Hematopoietic multipotent progenitor cell treated with erythropoietin and hydrocortisone succinate and interleukin-3 and kit ligand, for 4 days (in vitro differentiated cells): ENCODE data around the gene NKAIN1.
"Not testable (repeated sequence)": the region's sequence is repeated elsewhere in the genome, so short reads cannot be mapped to it uniquely, and the experiment has no call there.

Experiments
- DNase-seq: peaks from one replicate; pipeline ENCODE4 v3.0.0-alpha.2; 2015

Gene NKAIN1

DNA sequence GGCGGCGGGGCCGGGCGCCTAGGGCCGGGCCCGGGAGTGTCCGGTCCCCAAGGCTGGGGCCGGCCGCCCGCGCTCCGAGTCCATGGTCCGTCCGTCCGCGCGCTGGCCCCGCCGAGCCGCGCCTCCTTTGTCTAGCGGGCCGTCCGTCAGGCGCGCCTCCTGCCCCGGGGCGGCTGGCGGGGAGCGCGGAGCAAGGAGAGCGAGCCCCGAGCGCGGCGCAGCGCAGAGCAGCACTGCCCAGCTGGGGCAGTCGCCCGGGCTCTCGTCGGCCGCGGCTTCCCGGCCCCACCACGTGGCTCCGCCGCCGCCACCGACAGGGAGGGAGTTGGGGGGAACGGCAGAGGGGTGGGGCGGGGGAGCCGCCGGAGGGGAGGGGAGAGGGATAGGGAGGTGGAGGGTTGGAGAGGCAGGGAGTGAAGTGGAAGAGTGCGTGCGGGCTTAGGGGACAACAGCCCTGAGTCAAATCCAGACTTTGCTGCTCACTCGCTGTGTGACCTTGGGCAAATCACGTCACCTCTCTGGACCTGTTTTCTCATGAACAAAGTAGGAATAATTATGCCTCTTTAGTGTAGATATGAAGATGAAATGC, at the start of gene NKAIN1:
Gene NKAIN1 (minus strand): TSS at position 235 of the 589 bp plus-strand sequence. CDS start 340 bp downstream, outside the sequence.
- peak; percentile 46 for DNase-seq

GRCh38 chr1:31289021-31289420, 49.3 kb upstream of the NKAIN1 start:
- peak; percentile 57 for DNase-seq

- DNase-seq: not testable (repeated sequence)
Measured at GRCh38 chr1:31287791-31288190, 48.1 kb upstream of the NKAIN1 start.

- DNase-seq: not testable (repeated sequence)
Measured at GRCh38 chr1:31282426-31282825, 42.7 kb upstream of the NKAIN1 start.

- DNase-seq: no peak
Measured at GRCh38 chr1:31273619-31274018, 33.9 kb upstream of the NKAIN1 start.

DNA sequence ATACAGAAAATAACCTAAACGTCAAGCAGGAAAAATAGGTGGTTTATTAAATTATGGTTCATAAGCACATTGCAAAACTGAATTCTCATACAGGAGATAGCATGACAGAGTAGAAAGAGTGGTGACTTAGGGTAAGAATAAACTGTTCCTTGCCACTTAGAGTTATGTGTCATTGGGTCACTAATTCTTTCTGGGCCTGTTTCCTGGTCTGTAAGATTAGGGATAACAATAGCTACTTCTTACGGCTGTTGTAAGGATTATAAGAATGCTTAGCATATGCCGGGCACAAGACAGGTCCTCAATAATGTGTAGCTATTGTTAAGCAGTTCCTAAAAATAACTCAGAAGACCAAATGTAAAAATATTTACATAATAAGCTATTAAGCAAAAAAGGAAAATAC, 32.7 kb upstream of the NKAIN1 start:
- no peak for DNase-seq

DNA sequence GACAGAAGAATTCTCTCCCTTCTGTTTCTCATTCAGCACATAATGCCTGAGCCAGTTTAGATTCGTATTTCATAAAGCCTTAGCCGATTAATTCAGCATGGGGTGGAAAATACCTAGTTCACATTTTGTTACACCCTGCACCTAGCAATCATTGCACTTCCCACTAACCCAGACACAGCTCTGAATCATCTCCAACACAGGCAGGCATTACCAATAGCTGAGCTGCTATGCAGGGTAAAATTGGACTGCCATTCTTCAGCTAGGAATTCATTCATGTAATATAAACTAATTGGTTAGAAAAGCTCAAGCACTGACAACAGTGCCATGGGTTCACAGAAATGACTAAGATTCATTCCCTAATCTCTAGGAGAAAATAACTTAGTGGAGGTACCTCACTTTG, 26.9 kb upstream of the NKAIN1 start:
- DNase-seq: no peak

- no peak for DNase-seq
Measured at GRCh38 chr1:31264790-31265386, 25.2 kb upstream of the NKAIN1 start.

DNA sequence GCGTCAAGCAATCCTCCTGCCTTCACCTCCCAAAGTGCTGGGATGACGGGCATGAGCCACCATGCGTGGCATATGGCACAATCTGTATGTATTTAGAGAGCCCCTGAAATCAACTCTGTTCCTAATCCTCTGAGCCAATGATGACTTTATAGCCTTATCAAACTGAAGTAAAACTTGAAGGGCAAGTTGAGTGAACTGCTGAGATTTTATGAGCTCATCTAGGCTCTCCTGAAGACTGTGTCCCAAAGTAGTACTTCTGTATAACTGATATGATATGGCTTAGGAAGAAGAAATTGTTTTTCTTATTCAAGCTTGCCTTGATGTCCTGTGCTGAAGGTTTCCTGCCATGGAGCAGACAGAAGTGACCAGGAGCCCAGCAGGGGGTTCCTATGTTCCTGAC, 23.7 kb upstream of the NKAIN1 start:
- DNase-seq: no peak

DNA sequence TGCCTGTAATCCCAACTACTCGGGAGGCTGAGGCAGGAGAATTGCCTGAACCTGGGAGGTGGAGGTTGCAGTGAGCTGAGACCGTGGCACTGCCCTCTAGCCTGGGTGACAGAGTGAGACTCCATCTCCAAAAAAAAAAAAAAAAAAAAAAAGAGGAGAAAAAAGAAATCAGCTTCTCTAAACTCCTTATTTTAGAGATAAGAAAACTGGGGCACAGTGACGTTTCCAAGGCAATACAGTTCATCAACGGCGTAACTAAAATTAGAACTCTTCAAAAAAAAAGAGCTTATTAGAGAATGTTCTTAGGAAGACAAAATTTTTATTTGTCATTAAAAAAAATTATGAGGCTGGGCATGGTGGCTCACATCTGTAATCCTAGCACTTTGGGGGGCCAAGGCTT, 22.7 kb upstream of the NKAIN1 start:
- not testable (repeated sequence) for DNase-seq

GRCh38 chr1:31261916-31262315, 22.2 kb upstream of the NKAIN1 start:
- no peak for DNase-seq

- no peak for DNase-seq
Measured at GRCh38 chr1:31259746-31260145, 20.1 kb upstream of the NKAIN1 start.

DNA sequence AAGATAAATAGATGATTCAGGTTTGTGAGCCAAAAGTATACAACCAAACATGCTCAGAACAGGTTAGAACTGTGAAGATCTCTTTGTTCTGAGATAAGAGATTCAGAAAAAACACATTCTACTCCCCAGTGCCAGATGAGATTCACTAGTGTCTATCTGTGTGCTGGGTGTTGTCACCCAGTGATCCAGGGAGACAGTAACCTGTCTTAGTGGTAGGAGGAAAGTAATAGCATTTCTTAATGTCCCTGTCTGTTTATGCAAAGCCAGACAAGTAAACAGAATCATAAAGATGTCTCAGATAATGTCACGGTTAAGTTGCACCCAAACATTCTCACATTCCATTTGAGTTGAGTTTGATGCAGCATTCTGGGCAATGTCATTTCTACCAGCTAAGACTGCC, 18.9 kb upstream of the NKAIN1 start:
- DNase-seq: no peak

DNA sequence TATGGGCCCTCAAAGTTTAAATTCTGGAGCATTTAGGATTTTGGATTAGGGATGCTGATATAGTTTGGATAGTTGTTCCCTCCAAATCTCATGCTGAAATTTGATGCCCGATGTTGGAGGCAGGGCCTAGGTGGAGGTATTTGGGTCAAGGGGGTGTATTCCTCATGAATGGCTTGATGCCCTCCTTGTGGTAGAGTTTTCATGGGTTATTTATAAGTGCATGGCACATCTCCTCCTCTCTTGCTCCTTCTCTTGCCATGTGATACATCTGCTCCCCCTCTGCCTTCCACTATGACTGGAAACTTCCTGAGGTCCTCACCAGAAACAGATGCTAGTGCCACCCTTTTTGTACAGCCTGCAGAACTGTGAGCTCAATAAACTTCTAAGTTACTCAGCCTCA, 17.5 kb upstream of the NKAIN1 start:
- no peak for DNase-seq

- no peak for DNase-seq
Measured at GRCh38 chr1:31249854-31250253, 10.2 kb upstream of the NKAIN1 start.

- no peak for DNase-seq
Measured at GRCh38 chr1:31248276-31248675, 8.6 kb upstream of the NKAIN1 start.

DNA sequence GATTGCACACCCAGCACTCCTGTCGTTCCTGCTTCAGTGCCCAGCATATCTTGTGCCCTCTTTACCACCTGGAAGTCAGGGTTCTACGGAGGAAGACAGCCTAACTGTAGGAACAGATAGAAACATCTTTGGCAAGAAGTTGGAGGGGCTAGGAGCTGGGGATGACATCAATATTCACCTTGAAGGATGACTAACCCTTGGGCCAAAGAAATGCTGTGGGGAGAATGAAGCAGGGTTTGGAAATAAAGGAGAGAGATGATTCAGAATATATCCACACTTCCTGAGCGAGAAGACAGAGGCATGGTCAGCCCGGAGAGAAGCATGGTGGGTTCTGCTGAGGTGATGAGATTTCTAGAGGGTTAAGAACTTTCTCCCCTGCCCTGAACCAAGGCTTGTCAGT, 4.6 kb upstream of the NKAIN1 start:
- DNase-seq: no peak

- DNase-seq: no peak
Measured at GRCh38 chr1:31243501-31244286, 4.0 kb upstream of the NKAIN1 start.

GRCh38 chr1:31241321-31241720, 1.6 kb upstream of the NKAIN1 start:
- DNase-seq: no peak

- peak; percentile 60 for DNase-seq
Measured at GRCh38 chr1:31238986-31239613, 587 bp downstream of the NKAIN1 start.

DNA sequence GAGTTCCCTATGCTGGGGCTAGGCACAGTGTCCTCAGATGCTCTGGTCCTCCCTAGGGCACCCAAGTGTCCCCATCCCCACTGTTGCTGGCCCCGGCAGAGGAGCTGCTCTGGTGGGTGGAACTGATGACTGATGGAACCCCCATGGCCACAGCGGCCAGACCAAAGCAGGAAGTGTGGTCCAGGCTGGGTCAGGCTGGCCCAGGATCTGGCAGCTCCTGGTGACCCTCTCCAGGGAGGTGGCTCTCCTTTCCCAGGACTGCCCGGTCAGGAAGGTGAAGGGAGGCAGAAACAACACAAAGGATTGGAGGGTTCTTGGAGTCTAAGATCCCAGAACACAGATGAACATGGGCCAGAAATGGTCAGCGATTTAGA, 1.1 kb downstream of the NKAIN1 start:
- no peak for DNase-seq

GRCh38 chr1:31234870-31235269, 4.8 kb downstream of the NKAIN1 start:
- DNase-seq: no peak

- DNase-seq: no peak
Measured at GRCh38 chr1:31234123-31234708, 5.5 kb downstream of the NKAIN1 start.
